ENCODE results near the gene PGC. TPM values are rescaled to one million over a fixed set of nuclear protein-coding genes. Genes with fewer than 3 reads are reported as not detected.

PGC gene
- total RNA-seq, 1 donor from 2014 or later, result not detected

DNA sequence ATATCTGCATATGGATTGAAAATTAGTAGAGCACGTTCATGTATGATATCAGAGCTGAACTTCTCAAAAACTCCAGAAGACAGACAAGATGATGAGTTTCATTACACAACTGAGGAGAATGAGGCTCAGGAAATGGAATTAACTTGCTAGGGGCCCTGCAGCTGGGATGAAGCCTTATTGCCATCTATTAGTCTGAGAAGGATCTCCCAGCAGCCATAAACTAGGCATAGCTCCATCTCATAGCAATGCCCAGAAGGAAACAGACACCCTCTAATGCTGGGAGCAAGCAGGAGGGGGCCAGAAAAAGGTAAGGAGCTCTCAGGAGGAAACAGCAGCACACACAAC is 29.8 kb downstream of the PGC start:
- no peak for DNase-seq
- peaks cover 100% of the 10 kb centered on the region for H3K4me1 ChIP-seq
- intact Hi-C loops (cut with micrococcal nuclease), result no loop called here
- H3K4me3 ChIP-seq, result no peak overlapping the region
- H3K9me3 ChIP-seq (replicated peaks), result no peaks in the 10 kb centered on the region
- TF ChIP-seq, protein P1, sequence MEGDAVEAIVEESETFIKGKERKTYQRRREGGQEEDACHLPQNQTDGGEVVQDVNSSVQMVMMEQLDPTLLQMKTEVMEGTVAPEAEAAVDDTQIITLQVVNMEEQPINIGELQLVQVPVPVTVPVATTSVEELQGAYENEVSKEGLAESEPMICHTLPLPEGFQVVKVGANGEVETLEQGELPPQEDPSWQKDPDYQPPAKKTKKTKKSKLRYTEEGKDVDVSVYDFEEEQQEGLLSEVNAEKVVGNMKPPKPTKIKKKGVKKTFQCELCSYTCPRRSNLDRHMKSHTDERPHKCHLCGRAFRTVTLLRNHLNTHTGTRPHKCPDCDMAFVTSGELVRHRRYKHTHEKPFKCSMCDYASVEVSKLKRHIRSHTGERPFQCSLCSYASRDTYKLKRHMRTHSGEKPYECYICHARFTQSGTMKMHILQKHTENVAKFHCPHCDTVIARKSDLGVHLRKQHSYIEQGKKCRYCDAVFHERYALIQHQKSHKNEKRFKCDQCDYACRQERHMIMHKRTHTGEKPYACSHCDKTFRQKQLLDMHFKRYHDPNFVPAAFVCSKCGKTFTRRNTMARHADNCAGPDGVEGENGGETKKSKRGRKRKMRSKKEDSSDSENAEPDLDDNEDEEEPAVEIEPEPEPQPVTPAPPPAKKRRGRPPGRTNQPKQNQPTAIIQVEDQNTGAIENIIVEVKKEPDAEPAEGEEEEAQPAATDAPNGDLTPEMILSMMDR (IDR thresholded peaks at IDR 0.05; ENCODE audit: borderline replicate concordance), result no peak
- H3K27me3 ChIP-seq (ENCODE audit: low read depth), result no peaks in the 10 kb centered on the region
- no peaks in the 10 kb centered on the region for H3K36me3 ChIP-seq
- H3K27ac ChIP-seq (replicated peaks), result peak overlapping the region; percentile 92

DNA sequence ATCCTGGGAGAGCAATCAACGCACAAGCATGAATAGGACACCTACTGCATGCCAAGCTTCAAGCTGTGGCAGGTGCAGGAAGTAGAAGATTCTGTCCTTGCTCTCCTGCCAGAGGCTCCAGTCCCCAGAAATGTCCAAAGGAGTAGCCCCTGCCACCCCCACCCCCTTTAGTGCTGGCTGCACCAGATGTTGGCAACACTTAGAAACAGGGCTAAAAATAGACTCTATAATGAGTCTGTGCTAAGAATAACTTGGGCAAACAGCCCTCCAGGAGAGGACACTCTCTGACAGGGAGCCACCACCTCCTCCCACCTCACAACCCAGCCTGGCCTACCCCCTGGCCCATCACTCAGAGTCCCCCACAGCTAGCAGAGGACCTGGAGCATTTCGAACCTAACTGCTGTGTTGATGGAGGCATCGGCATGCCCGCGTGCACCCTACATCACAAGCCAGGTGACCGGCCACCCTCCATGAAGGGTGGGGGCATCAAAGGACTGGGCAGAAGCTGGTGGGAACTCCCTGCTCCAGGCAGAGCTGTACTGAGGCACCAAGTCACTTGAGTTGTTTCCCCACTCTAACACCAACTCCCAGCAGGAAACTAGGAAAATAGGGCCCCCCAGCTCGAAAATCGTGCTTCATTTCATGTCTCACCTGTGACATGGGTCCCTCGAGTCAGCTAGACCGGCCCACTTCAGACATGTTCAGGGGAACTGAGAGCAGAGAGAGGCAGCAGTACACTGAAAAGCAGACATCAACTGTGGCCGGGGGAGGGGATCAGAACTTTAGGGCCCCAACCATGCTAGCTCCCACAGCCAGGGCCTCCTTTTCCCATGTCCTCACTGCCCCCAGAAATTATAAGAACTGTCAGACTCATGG is 30.4 kb downstream of the PGC start:
- H3K36me3 ChIP-seq, result no peaks in the 10 kb centered on the region
- intact Hi-C loops (cut with micrococcal nuclease), result no loop called here
- H3K27ac ChIP-seq (replicated peaks), result peak overlapping the region; percentile 92
- H3K27me3 ChIP-seq (ENCODE audit: low read depth), result no peaks in the 10 kb centered on the region
- no peaks in the 10 kb centered on the region for H3K9me3 ChIP-seq (replicated peaks)
- TF ChIP-seq, protein P1 (IDR thresholded peaks at IDR 0.05; ENCODE audit: borderline replicate concordance), result no peak
- H3K4me1 ChIP-seq, result peaks cover 100% of the 10 kb centered on the region
- DNase-seq, result no peak
- peak overlapping the region; percentile 23 for H3K4me3 ChIP-seq

DNA sequence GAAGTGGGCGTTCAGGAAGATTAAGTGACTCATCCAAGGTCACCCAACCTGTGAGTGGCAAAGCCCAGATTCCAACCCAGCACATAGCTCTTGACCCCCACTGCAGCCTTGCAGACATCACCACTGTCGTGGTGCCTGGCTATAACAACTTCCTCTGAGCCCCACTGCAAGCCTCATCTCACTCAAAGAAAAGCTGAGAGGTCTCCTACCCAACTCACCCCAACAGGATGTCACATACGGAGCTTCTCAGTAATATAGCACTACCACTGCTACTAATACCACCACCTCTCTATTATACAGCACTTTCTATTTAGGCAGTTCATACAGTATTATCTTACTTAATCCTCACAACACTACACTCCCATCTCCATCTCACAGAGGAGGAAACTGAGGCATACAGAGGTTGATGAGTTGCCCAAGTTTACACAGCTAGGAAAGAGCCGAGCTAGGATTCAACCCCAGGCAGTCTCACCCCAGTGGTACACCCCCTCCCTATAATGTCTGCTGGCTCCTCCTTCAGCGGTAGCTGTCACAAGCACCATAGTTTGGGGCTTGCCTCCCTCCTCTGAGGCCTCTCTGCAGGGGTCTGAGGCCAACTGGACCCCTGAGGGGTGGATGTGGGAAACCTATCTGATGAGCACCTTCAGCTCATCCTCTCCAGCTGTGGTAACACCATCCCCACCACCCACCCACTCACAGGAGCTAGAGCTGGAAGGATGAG is 31.2 kb downstream of the PGC start:
- H3K4me3 ChIP-seq, result peak overlapping the region; percentile 23
- no peaks in the 10 kb centered on the region for H3K36me3 ChIP-seq
- H3K9me3 ChIP-seq (replicated peaks), result no peaks in the 10 kb centered on the region
- no peaks in the 10 kb centered on the region for H3K27me3 ChIP-seq (ENCODE audit: low read depth)
- intact Hi-C loops (cut with micrococcal nuclease), result no loop called here
- TF ChIP-seq, protein P1 (IDR thresholded peaks at IDR 0.05; ENCODE audit: borderline replicate concordance), result no peak
- DNase-seq, result no peak
- peak overlapping the region; percentile 92 for H3K27ac ChIP-seq (replicated peaks)
- H3K4me1 ChIP-seq, result peaks cover 100% of the 10 kb centered on the region

DNA sequence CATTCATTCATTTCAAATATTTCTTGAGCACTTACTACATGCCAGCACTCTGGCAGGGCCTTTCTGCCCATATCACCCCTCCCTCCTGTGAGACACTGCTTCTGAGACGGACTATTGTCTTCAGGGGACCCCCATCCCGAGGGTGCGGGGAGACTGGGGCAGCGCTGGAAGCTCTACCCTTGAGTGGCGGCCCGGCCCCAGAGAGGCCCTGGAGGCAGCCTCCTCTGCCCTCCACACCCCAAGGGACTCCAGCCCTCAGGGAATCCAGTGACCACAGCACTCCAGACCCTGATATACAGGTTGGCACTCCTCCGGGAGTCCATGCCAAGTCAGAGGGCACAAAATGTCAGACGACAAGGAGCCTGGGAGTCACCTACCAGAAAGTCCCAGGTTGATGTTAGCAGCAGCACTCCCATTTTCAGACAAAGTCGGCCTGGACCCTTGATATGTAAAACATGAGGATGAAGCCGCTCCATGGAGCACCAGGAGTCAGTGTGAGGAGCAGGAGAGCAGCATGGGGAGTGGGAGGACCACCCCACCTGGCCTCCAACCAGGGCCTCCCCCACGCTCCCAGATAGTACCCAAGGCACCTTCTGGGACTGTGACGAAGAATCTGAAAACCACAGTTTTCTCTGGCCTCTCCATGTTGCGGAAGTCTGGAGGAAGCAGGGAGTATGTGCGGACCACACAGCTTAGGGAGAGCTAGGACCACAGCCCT is 32.5 kb downstream of the PGC start:
- H3K4me1 ChIP-seq, result peaks cover 100% of the 10 kb centered on the region
- no peak for DNase-seq
- no peaks in the 10 kb centered on the region for H3K27me3 ChIP-seq (ENCODE audit: low read depth)
- H3K9me3 ChIP-seq (replicated peaks), result no peaks in the 10 kb centered on the region
- TF ChIP-seq, protein P1 (IDR thresholded peaks at IDR 0.05; ENCODE audit: borderline replicate concordance), result no peak
- no peak overlapping the region for H3K4me3 ChIP-seq
- H3K27ac ChIP-seq (replicated peaks), result peak overlapping the region; percentile 92
- H3K36me3 ChIP-seq, result no peaks in the 10 kb centered on the region
- intact Hi-C loops (cut with micrococcal nuclease), result no loop called here

DNA sequence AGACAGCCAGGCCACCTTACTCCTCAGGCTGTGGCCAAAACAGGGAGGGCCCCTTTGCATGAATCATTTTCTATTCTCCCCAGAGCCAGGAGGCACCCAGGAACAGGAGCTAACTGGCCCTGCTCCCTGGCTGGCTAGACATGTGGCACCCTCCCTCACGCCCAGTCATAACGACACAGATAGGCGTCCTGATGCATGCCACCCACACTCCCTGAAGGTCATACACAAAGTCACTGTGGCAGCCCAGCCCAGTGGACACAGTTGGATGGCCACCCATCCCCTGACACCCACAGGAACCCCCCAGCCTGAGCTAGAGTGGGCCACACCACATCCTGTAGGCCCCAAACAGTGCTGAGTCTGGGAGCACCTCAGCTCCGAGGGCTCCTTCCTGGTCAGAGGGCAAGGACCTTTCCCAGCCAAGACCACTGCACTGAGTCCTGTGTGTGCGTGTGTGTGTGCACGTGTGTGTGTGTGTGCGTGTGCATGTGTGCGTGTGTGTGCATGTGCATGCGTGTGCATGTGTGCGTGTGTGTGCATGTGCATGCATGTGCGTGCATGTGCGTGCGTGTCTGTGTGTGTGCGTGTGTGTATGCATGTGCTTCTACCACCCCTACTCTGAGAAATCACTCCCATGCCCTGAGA is 33.4 kb downstream of the PGC start:
- H3K27me3 ChIP-seq (ENCODE audit: low read depth), result no peaks in the 10 kb centered on the region
- no peak for DNase-seq
- no peaks in the 10 kb centered on the region for H3K9me3 ChIP-seq (replicated peaks)
- peak overlapping the region; percentile 22 for H3K4me3 ChIP-seq
- H3K36me3 ChIP-seq, result no peaks in the 10 kb centered on the region
- H3K27ac ChIP-seq (replicated peaks), result peak overlapping the region; percentile 92
- TF ChIP-seq, protein P1 (IDR thresholded peaks at IDR 0.05; ENCODE audit: borderline replicate concordance), result no peak
- H3K4me1 ChIP-seq, result peaks cover 100% of the 10 kb centered on the region
- intact Hi-C loops (cut with micrococcal nuclease), result no loop called here

All from left ventricle myocardium inferior (tissue), 1 donor.